ENCODE data around the gene QKI. TPM values are rescaled to one million over a fixed set of nuclear protein-coding genes. Genes with fewer than 3 reads are reported as not detected.

QKI gene
- total RNA-seq, 2 donors from 2014 or later, result 12.9 to 31.8 TPM

GRCh38 chr6:163539101-163539762 lies 124.7 kb downstream of the QKI start:
- intact Hi-C loops (cut with DNase I, micrococcal nuclease), result no loop called here
- peak; percentile 98 for ATAC-seq
- no peak for DNase-seq

GRCh38 chr6:163543321-163543720 lies 128.8 kb downstream of the QKI start:
- DNase-seq (no peak), ATAC-seq (no peak)
- intact Hi-C loops (cut with DNase I, micrococcal nuclease), result loop anchor here in 1 of 2 donors (10.0 kb wide), 1 partner anchor 109 kb away; no protein-coding TSS in a partner anchor

DNA sequence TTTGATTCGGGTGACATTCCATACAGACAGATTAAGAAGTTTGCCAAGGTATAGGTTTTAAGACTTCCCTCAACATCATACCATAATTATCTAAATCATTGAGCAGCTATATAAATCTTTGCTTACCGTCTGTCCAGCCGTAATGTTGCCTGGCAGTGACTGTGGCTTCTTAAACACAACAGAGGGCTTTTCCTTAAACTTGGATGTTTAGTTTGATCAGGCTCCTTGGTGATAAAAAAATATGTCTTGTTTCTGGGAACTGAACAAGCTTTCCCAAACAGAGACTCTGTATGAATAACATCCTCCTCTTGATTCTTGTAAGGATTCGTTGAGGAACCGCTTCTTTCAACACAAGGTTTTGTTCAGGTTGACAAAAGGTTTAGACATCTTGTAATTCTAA lies 130.9 kb downstream of the QKI start:
- intact Hi-C loops (cut with DNase I, micrococcal nuclease), result loop anchor here in 1 of 2 donors (10.0 kb wide), 1 partner anchor 111 kb away; no protein-coding TSS in a partner anchor
- ATAC-seq (no peak), DNase-seq (no peak)

- intact Hi-C loops (cut with DNase I, micrococcal nuclease), result loop anchor here in 1 of 2 donors (10.0 kb wide), 1 partner anchor 112 kb away; no protein-coding TSS in a partner anchor
- DNase-seq, result no peak
- no peak for ATAC-seq
Observed at GRCh38 chr6:163547287-163547686, 132.8 kb downstream of the QKI start.

- DNase-seq (no peak), ATAC-seq (no peak)
- intact Hi-C loops (cut with DNase I, micrococcal nuclease), result loop anchor here in 1 of 2 donors (10.0 kb wide), 1 partner anchor 114 kb away; no protein-coding TSS in a partner anchor
Observed at GRCh38 chr6:163548624-163549023, 134.1 kb downstream of the QKI start.

DNA sequence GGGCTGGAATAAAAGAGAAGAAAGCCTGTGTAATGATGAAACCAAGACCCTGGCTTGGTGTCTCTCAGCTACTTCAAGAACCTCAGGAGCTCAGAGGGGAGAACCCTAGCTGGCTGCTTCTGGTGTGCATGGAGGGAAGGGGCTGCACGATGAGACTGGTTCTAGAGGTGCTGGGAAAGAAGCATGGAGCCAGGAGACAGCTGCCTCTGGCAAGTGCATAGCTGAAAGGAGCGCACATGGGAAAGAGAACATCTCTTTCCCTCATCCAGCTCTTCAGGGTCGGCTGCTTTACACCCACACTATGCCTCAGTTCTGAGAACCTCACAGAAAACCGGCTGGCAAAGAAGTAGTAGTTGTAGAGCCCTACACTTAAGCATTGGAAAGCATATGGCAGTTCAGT lies 139.5 kb downstream of the QKI start:
- intact Hi-C loops (cut with DNase I, micrococcal nuclease), result no loop called here
- no peak for ATAC-seq
- DNase-seq, result no peak

- ATAC-seq (peak; percentile 43), DNase-seq (peak in 1 of 2 donors; percentile 52)
- intact Hi-C loops (cut with DNase I, micrococcal nuclease), result no loop called here
Observed at GRCh38 chr6:163554663-163555062, 140.1 kb downstream of the QKI start.

GRCh38 chr6:163559661-163560060 lies 145.1 kb downstream of the QKI start:
- DNase-seq (no peak), ATAC-seq (no peak)
- intact Hi-C loops (cut with DNase I, micrococcal nuclease), result no loop called here

GRCh38 chr6:163563318-163563717 lies 148.8 kb downstream of the QKI start:
- ATAC-seq (no peak), DNase-seq (no peak)
- intact Hi-C loops (cut with DNase I, micrococcal nuclease), result no loop called here

DNA sequence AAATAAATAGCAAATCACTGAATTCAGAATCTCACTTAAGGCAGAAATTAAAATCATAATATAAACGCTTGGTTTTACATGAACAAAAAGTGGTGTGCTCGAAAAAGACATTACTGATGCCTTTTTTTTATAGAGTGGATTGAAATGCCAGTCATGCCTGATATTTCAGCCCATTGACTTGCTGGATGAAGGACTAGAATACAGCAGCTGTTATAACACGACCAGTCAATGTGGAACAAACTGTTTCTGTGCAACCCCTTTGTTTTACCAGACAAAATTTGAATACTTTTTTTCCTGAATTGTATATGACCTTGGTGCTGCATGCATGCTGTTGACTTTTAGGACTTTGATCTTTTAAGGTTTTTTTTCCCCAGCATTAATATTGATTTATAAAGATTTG lies 150.0 kb downstream of the QKI start:
- no peak for ATAC-seq
- intact Hi-C loops (cut with DNase I, micrococcal nuclease), result no loop called here

GRCh38 chr6:163565140-163565539 lies 150.6 kb downstream of the QKI start:
- intact Hi-C loops (cut with DNase I, micrococcal nuclease), result no loop called here
- ATAC-seq (peak; percentile 45), DNase-seq (no peak)

More for the DNA sequence above, 150.0 kb downstream of the QKI start:
- DNase-seq, result no peak

DNA sequence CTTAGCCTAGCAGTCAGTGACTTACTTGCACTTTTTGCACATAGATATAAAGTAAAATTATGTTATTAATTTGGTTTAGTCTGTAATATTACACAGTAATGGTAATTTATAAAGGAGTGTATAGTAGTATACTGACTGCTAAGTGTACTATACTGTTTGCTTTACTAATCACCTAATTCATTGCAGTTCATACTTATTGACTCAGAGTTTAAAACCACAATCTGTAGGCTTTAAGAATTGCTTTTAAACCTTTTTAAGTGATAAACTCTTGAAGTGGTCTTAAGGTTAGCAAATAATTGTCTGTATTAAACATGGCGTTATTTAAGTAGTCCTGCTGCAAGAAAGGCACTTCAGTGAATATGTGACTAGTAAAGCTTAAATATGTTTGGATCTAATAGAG lies 151.5 kb downstream of the QKI start:
- no peak for ATAC-seq
- no peak for DNase-seq
- intact Hi-C loops (cut with DNase I, micrococcal nuclease), result no loop called here

DNA sequence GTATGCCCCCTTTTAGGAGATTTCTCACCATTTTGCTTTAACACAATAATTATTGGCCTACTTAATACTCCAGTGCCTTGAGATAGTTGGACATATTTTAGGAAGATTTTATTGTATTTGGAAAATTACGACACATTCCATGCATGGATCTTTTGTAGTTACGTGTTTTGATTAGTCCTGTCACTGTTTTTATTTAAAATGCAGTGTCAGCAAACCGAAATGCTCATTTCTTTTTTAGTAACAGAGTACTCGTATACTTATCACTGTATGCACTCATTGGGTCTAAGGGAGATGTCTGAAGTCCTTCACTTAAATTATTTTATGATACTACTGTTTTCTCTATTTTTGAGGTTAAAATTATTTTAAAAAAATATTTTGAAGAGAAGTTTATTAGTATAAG lies 153.8 kb downstream of the QKI start:
- ATAC-seq, result no peak
- no peak for DNase-seq
- intact Hi-C loops (cut with DNase I, micrococcal nuclease), result no loop called here

GRCh38 chr6:163570579-163571231 lies 156.2 kb downstream of the QKI start:
- intact Hi-C loops (cut with DNase I, micrococcal nuclease), result no loop called here
- no peak for ATAC-seq

GRCh38 chr6:163571730-163572129 lies 157.2 kb downstream of the QKI start:
- no peak for ATAC-seq
- no peak for DNase-seq
- intact Hi-C loops (cut with DNase I, micrococcal nuclease), result no loop called here

More at GRCh38 chr6:163570579-163571231, 156.2 kb downstream of the QKI start:
- no peak for DNase-seq

- ATAC-seq (no peak), DNase-seq (no peak)
- intact Hi-C loops (cut with DNase I, micrococcal nuclease), result no loop called here
Observed at GRCh38 chr6:163572612-163573011, 158.1 kb downstream of the QKI start.

DNA sequence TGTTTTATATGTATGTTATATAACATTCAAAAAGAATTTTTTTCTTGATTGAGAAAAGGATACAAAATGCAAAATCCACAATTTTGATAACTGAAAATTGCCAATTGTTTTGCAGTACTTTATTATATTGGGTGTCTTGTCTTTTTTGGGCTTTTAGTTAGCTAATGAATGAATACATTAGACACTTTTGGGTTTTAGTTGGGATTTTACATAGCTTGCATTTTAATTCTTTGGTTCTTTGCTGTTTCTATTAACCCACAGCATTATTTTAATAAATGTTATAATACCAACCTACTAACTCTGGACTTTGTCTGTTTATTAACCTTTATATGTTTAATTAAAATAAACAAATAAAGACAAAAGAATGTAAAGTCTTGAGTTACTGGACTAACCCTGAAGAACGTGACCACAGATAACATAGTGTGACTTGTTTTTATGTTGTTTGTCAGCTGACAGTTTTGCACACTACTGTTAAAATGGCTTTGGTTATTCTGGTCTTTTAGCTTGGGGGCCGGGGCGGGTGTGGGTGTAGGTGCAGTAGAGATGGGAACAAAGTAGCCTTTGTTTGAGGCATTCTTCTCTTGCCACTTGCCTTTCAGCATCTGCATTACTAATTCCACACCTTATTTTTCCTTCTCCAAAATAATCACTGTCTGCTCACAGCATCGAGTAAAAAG lies 159.1 kb downstream of the QKI start:
- intact Hi-C loops (cut with DNase I, micrococcal nuclease), result no loop called here
- ATAC-seq (no peak), DNase-seq (no peak)

- ATAC-seq (peak; percentile 47), DNase-seq (no peak)
- intact Hi-C loops (cut with DNase I, micrococcal nuclease), result no loop called here
Observed at GRCh38 chr6:163576114-163576513, 161.6 kb downstream of the QKI start.

- no peak for ATAC-seq
- DNase-seq, result no peak
- intact Hi-C loops (cut with DNase I, micrococcal nuclease), result no loop called here
Observed at GRCh38 chr6:163577404-163577803, 162.9 kb downstream of the QKI start.
